ENCODE results near the gene RBM10.

DNA sequence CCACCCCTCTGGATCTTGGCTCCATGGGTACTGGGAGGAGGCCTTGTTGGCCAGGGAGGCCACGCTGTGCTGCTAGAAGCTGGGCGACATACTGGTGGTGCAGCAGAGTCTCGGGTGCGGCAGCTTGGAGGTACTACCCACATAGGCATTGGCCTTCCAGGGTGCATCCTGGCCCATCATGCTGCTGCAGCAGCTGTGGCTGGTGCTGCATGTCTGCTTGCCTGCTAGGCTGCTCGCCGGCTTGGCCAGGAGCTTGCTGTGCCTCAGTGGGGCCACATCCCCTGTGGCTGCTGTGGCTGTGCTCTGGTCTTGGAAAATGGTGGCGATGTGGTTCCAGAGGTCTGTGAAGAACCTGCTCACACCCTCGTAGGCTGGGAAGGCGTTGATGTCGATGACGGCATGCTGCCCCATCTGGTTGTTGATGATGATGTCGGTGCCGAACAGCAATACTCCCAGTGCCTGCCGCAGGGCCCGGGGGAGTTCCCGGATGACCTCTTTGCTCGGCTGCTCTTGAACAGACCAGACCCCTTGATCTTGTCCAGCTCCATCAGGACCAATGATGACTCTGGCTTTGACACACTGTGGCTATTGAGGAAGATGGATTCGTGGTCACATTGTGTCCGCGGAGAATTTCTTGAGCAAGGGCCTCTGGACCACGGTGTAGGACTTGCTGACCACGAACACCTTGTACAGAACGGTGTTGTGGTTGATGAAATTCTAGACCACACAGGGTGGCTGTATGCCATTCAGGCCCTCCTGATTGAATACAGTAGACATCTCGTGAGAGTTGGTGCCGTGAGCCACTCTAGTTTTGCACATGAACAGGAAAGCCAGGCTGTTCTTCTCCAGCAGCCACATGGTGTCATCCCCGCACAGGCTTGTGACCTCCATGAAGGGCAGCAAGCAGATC is 11.8 kb downstream of the RBM10 start:
- TF ChIP-seq, protein P1, sequence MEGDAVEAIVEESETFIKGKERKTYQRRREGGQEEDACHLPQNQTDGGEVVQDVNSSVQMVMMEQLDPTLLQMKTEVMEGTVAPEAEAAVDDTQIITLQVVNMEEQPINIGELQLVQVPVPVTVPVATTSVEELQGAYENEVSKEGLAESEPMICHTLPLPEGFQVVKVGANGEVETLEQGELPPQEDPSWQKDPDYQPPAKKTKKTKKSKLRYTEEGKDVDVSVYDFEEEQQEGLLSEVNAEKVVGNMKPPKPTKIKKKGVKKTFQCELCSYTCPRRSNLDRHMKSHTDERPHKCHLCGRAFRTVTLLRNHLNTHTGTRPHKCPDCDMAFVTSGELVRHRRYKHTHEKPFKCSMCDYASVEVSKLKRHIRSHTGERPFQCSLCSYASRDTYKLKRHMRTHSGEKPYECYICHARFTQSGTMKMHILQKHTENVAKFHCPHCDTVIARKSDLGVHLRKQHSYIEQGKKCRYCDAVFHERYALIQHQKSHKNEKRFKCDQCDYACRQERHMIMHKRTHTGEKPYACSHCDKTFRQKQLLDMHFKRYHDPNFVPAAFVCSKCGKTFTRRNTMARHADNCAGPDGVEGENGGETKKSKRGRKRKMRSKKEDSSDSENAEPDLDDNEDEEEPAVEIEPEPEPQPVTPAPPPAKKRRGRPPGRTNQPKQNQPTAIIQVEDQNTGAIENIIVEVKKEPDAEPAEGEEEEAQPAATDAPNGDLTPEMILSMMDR (IDR thresholded peaks at IDR 0.05 in 2 of 3, conservative IDR thresholded peaks at IDR 0.05 in 1 of 3; ENCODE audit: insufficient read depth in 2 of 3, low read depth in 1 of 3, low read length in 3 of 3): no peak
- TF ChIP-seq DACH1 (IDR thresholded peaks at IDR 0.05; ENCODE audit: partially characterized antibody): no peak
